ENCODE results near the gene BET1.

The BET1 gene

GRCh38 chr7:94012746-94013145 lies 8.6 kb upstream of the BET1 start:
- no peak for DNase-seq (ENCODE audit: low read depth in 2 of 2)

GRCh38 chr7:94011714-94012353 lies 7.7 kb upstream of the BET1 start:
- no peak for DNase-seq (ENCODE audit: low read depth in 2 of 2)

- no peak for DNase-seq (ENCODE audit: low read depth in 2 of 2)
Observed at GRCh38 chr7:94008537-94008936, 4.4 kb upstream of the BET1 start.

- DNase-seq (ENCODE audit: low read depth in 2 of 2), result no peak
Observed at GRCh38 chr7:94005753-94006152, 1.6 kb upstream of the BET1 start.

- no peak for DNase-seq (ENCODE audit: low read depth in 2 of 2)
Observed at GRCh38 chr7:94003446-94004023, 620 bp downstream of the BET1 start.

GRCh38 chr7:94001396-94001795 lies 2.8 kb downstream of the BET1 start:
- no peak for DNase-seq (ENCODE audit: low read depth in 2 of 2)

- DNase-seq (ENCODE audit: low read depth in 2 of 2), result no peak
Observed at GRCh38 chr7:93997868-93998267, 6.3 kb downstream of the BET1 start.

GRCh38 chr7:93992421-93993110 lies 11.6 kb downstream of the BET1 start:
- no peak for DNase-seq (ENCODE audit: low read depth in 2 of 2)

- DNase-seq (ENCODE audit: low read depth in 2 of 2), result no peak
Observed at GRCh38 chr7:93987297-93987696, 16.9 kb downstream of the BET1 start.

- DNase-seq (ENCODE audit: low read depth in 2 of 2), result no peak
Observed at GRCh38 chr7:93985101-93985500, 19.1 kb downstream of the BET1 start.

- no peak for DNase-seq (ENCODE audit: low read depth in 2 of 2)
Observed at GRCh38 chr7:93984024-93984423, 20.1 kb downstream of the BET1 start.

GRCh38 chr7:93981480-93981874 lies 22.7 kb downstream of the BET1 start:
- no peak for DNase-seq (ENCODE audit: low read depth in 2 of 2)

GRCh38 chr7:93980744-93981479 lies 23.2 kb downstream of the BET1 start:
- no peak for DNase-seq (ENCODE audit: low read depth in 2 of 2)

GRCh38 chr7:93977211-93977950 lies 26.8 kb downstream of the BET1 start:
- DNase-seq (ENCODE audit: low read depth in 2 of 2), result no peak

- DNase-seq (ENCODE audit: low read depth in 2 of 2), result no peak
Observed at GRCh38 chr7:93973134-93973533, 31.0 kb downstream of the BET1 start.

GRCh38 chr7:93972029-93972725 lies 32.0 kb downstream of the BET1 start:
- no peak for DNase-seq (ENCODE audit: low read depth in 2 of 2)

GRCh38 chr7:93968911-93969620 lies 35.1 kb downstream of the BET1 start:
- no peak for DNase-seq (ENCODE audit: low read depth in 2 of 2)

- DNase-seq (ENCODE audit: low read depth in 2 of 2), result no peak
Observed at GRCh38 chr7:93964813-93965212, 39.3 kb downstream of the BET1 start.

- DNase-seq (ENCODE audit: low read depth in 2 of 2), result no peak
Observed at GRCh38 chr7:93964262-93964661, 39.9 kb downstream of the BET1 start.

- no peak for DNase-seq (ENCODE audit: low read depth in 2 of 2)
Observed at GRCh38 chr7:93960986-93961385, 43.2 kb downstream of the BET1 start.

GRCh38 chr7:93958651-93959050 lies 45.5 kb downstream of the BET1 start:
- no peak for DNase-seq (ENCODE audit: low read depth in 2 of 2)
